ENCODE data around the gene MED12L.
"Not testable (repeated sequence)": the region's sequence is repeated elsewhere in the genome, so short reads cannot be mapped to it uniquely, and the experiment has no call there.

Gene MED12L

GRCh38 chr3:151085227-151085888, at the start of gene MED12L:
TSS of gene MED12L (plus strand) at chr3:151085664. CDS start at chr3:151086927, 1,263 bp downstream.
- DNase-seq (ENCODE audit: insufficient read length, low spot score) (no peak), FAIRE-seq (no peak)
- TF ChIP-seq POLR2A (IDR thresholded peaks at IDR 0.05; ENCODE audit: low read depth, low read length) = no peak

- DNase-seq (ENCODE audit: insufficient read length, low spot score) = peak; percentile 78
- TF ChIP-seq POLR2A (IDR thresholded peaks at IDR 0.05; ENCODE audit: low read depth, low read length) = no peak
- peak; percentile 98 for FAIRE-seq
Observed at GRCh38 chr3:151037746-151038477, 47.6 kb upstream of the MED12L start.

- DNase-seq (ENCODE audit: insufficient read length, low spot score) (no peak), FAIRE-seq (no peak)
- no peak for TF ChIP-seq POLR2A (IDR thresholded peaks at IDR 0.05; ENCODE audit: low read depth, low read length)
Observed at GRCh38 chr3:151044706-151045105, 40.8 kb upstream of the MED12L start.

DNA sequence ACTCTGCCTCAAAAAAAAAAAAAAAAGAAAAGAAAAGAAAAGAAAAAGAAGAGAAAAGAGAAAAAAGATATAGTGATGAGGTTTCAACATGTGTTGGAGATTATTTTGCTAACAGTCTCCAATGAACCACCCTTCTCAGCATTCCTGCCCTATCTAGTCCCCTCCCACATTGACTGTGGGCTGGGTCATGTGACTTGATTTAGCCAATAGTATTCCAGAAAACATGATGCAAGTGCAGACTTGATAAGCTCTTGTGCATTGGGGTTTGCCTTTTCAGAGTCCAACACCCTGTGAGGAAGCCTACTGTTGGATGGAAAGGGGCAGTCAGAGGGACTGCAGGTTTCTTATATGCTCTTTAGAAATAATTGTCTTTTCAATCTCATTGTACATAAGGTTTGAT, 37.8 kb upstream of the MED12L start:
- DNase-seq (ENCODE audit: insufficient read length, low spot score) (no peak), FAIRE-seq (no peak)
- TF ChIP-seq POLR2A (IDR thresholded peaks at IDR 0.05; ENCODE audit: low read depth, low read length) = no peak

GRCh38 chr3:151051533-151051932, 33.9 kb upstream of the MED12L start:
- FAIRE-seq = no peak
- DNase-seq (ENCODE audit: insufficient read length, low spot score) = no peak
- no peak for TF ChIP-seq POLR2A (IDR thresholded peaks at IDR 0.05; ENCODE audit: low read depth, low read length)

DNA sequence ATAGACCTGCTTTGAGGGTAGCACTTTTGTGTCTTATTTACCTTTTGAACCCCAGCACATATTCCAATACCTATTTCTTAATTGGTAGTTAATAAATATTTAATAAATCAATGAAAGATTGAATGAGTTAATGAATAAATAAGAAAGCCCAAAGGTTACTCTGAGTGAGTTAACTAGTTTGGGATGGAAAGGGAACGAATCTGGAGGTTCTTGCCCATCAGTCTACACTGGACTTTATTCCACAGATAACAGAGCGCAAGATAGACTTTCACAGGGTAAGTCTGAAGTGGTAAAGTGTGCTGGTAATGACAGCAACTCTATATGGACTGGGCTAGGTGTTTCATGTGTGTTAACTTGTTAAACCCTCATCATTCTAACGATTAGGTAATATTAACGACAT, 33.1 kb upstream of the MED12L start:
- no peak for TF ChIP-seq POLR2A (IDR thresholded peaks at IDR 0.05; ENCODE audit: low read depth, low read length)
- FAIRE-seq = no peak
- no peak for DNase-seq (ENCODE audit: insufficient read length, low spot score)

DNA sequence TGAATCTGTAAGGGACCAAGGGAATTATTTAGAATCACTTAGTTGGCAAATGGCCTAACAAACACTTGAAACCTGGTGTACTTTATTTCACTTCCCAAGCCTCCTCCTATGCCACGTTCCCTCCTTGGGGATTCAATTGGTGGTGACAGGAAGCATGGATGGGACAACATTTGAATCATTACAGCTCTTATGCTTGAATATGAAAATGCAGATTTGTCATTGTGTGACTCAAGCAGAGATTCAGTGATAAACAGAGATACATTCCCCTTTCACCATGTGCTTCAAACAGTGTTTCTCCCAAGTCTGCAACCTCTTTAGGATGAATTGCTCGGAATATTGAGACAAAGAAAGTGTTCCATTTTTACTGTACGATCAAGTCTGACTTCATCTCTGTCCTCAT, 32.7 kb upstream of the MED12L start:
- TF ChIP-seq POLR2A (IDR thresholded peaks at IDR 0.05; ENCODE audit: low read depth, low read length) = no peak
- no peak for FAIRE-seq
- DNase-seq (ENCODE audit: insufficient read length, low spot score) = no peak

GRCh38 chr3:151058740-151059139, 26.7 kb upstream of the MED12L start:
- DNase-seq (ENCODE audit: insufficient read length, low spot score) (no peak), FAIRE-seq (no peak)
- TF ChIP-seq POLR2A (IDR thresholded peaks at IDR 0.05; ENCODE audit: low read depth, low read length) = no peak

DNA sequence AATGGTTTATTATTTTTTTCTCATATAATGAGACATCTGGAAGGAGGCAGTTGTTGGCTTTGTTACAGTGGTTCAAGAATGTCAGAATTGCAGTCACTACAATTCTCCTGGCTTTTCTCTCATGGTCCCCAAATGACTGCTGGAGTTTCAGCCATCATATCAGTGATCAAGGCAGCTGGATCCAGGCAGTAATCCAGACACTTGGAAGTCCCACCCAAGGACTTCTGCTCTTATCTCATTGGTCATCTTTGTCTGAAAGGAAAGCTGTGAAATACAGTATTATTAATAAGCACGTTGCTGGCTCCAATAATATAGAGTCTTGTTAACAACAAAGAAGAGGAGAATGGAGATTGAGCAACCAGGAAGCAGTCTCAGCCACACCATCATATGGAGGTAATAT, 22.9 kb upstream of the MED12L start:
- TF ChIP-seq POLR2A (IDR thresholded peaks at IDR 0.05; ENCODE audit: low read depth, low read length) = no peak
- DNase-seq (ENCODE audit: insufficient read length, low spot score) (no peak), FAIRE-seq (no peak)

DNA sequence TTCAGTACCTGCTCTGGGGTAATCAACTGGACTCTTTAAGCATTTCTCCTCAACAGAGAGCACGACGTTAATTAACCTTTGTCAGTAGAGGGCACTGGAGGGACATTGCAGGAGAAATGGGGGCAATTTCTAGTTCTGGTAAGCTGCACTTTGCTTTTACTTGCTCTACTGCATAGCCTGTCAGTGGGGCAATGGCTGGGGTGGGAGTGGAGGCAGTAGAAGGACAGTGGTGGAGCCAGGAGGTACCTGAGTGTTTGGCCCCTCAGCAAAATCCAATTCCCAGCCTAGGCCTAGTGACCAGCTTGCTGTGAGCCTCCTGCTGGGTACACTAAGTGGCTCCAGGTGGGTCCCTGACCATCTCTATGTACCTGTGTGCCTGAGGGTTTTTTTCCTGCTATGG, 18.3 kb upstream of the MED12L start:
- DNase-seq (ENCODE audit: insufficient read length, low spot score) (no peak), FAIRE-seq (no peak)
- TF ChIP-seq POLR2A (IDR thresholded peaks at IDR 0.05; ENCODE audit: low read depth, low read length) = no peak

- FAIRE-seq; DNase-seq (ENCODE audit: insufficient read length, low spot score): not testable (repeated sequence)
Observed at GRCh38 chr3:151072842-151073241, 12.6 kb upstream of the MED12L start.

- FAIRE-seq (no peak), DNase-seq (ENCODE audit: insufficient read length, low spot score) (no peak)
- TF ChIP-seq POLR2A (IDR thresholded peaks at IDR 0.05; ENCODE audit: low read depth, low read length) = no peak
Observed at GRCh38 chr3:151074256-151074655, 11.2 kb upstream of the MED12L start.

- TF ChIP-seq POLR2A (IDR thresholded peaks at IDR 0.05; ENCODE audit: low read depth, low read length) = no peak
- no peak for DNase-seq (ENCODE audit: insufficient read length, low spot score)
- no peak for FAIRE-seq
Observed at GRCh38 chr3:151075869-151076562, 9.4 kb upstream of the MED12L start.

- no peak for TF ChIP-seq POLR2A (IDR thresholded peaks at IDR 0.05; ENCODE audit: low read depth, low read length)
- FAIRE-seq = no peak
- no peak for DNase-seq (ENCODE audit: insufficient read length, low spot score)
Observed at GRCh38 chr3:151076626-151077025, 8.8 kb upstream of the MED12L start.

DNA sequence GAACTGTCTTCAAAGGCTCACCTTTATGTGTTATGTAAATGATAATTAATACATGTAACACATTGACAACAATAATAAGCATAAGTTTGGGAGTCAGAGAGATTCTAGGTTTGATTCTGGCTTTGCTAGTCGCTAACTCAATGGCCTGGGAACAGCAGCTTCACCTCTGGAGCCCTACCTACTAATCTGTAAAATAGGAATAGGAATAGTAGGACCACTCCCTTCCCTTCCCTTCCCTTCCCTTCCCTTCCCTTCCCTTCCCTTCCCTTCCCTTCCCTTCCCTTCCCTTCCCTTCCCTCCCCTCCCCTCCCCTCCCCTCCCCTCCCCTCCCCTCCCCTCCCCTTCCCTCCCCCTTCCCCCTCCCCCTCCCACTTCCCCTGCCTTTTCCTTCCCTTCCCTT, 4.4 kb upstream of the MED12L start:
- FAIRE-seq = not testable (repeated sequence)

More for the DNA sequence above, 4.4 kb upstream of the MED12L start:
- DNase-seq (ENCODE audit: insufficient read length, low spot score) = not testable (repeated sequence)
